DOHH2 (cell line): ENCODE results near the gene CUTC.

Source experiments
- H3F3A ChIP-seq: fragments of 200-600 bp; sonication (generic), shearing (Covaris generic); 2 replicates; pipeline ENCODE4 v1.6.0; 2016; ENCODE audit warnings: antibody characterized with exemption, mild to moderate bottlenecking; ENCODE audit not compliant: control insufficient read depth, insufficient read depth
- H3K27ac ChIP-seq: fragments of 200-600 bp; sonication (generic); 2 replicates; pipeline ENCODE4 v1.5.1; 2014; ENCODE audit warnings: low read depth, mild to moderate bottlenecking, low read length, moderate library complexity
- H3K27me3 ChIP-seq: fragments of 200-600 bp; sonication (generic); 2 replicates; pipeline ENCODE4 v1.6.1; 2014; ENCODE audit warnings: mild to moderate bottlenecking, low read length, mixed read lengths; ENCODE audit not compliant: control insufficient read depth
- H3K36me3 ChIP-seq: fragments of 200-600 bp; sonication (generic); 2 replicates; pipeline ENCODE4 v1.6.1; 2014; ENCODE audit warnings: mild to moderate bottlenecking, low read length, moderate library complexity, mixed read lengths; ENCODE audit not compliant: control insufficient read depth
- H3K4me1 ChIP-seq: fragments of 200-600 bp; sonication (generic); 2 replicates; pipeline ENCODE4 v1.6.1; 2014; ENCODE audit warnings: mild to moderate bottlenecking, low read length, mixed read lengths; ENCODE audit not compliant: control insufficient read depth
- H3K4me2 ChIP-seq: fragments of 200-600 bp; sonication (generic); 2 replicates; pipeline ENCODE4 v1.6.0; 2014; ENCODE audit warnings: mild to moderate bottlenecking, low read length, moderate library complexity
- H3K4me3 ChIP-seq: fragments of 200-600 bp; sonication (generic); 2 replicates; pipeline ENCODE4 v1.5.1; 2014; ENCODE audit warnings: mild to moderate bottlenecking, low read length, mixed read lengths
- H3K79me2 ChIP-seq: fragments of 200-600 bp; sonication (generic); 2 replicates; pipeline ENCODE4 v1.6.1; 2014; ENCODE audit warnings: mild to moderate bottlenecking, low read length, mixed read lengths; ENCODE audit not compliant: control insufficient read depth
- H3K9me2 ChIP-seq: fragments of 200-600 bp; sonication (generic); replicated peaks from 2 replicates; pipeline ENCODE4 v1.6.1; 2014; ENCODE audit warnings: mild to moderate bottlenecking, low read length, mixed read lengths; ENCODE audit not compliant: control insufficient read depth
- H3K9me3 ChIP-seq: fragments of 200-600 bp; sonication (generic); 2 replicates; pipeline ENCODE4 v1.6.1; 2014; ENCODE audit warnings: antibody characterized with exemption, low read length, mixed read lengths; ENCODE audit not compliant: control insufficient read depth, insufficient read depth
- H4K20me1 ChIP-seq: fragments of 200-600 bp; sonication (generic); 2 replicates; pipeline ENCODE4 v1.6.0; 2014; ENCODE audit warnings: low read depth, mild to moderate bottlenecking, antibody characterized with exemption, low read length, moderate library complexity; ENCODE audit not compliant: control insufficient read depth, insufficient read depth
- EZH2phosphoT487 ChIP-seq: fragments of 200-600 bp; sonication (generic); IDR thresholded peaks from 2 replicates; pipeline ENCODE4 v1.6.1; 2017; ENCODE audit warnings: borderline replicate concordance, mild to moderate bottlenecking, antibody characterized with exemption, low read length, moderate library complexity, mixed read lengths
- TF ChIP-seq, protein P1 (sequence below): fragments of 200-600 bp; sonication (generic); IDR thresholded peaks from one replicate; pipeline ENCODE4 v1.5.1; 2014; ENCODE audit warnings: antibody characterized with exemption, mild to moderate bottlenecking, low read depth, low read length; ENCODE audit not compliant: poor library complexity, severe bottlenecking

CUTC gene

DNA sequence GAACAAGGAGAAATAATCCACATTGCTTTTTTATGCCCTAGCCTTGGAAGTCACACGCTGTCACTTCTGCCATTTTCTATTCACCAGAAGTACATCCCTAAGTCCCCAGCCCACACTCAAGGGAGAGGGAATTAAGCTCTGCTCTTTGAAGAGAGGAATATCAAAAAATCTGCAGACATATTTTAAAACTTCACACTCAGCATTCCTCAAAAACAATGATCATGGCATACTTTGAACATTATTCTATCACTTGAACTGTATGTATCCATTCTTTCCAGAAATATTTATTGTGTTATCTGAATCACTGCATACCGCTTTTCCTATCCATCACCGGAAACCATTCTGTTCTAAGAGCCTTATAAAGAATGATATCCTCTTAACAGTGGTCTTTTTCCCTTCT lies 59.8 kb downstream of the CUTC start:
- Histone ChIP-seq H4K20me1 (no peaks in the 10 kb centered on the region), H3K79me2 (no peaks in the 10 kb centered on the region), H3K9me3 (no peaks in the 10 kb centered on the region), H3K27ac (no peak overlapping the region), H3K9me2 (no peaks in the 10 kb centered on the region), H3K36me3 (no peaks in the 10 kb centered on the region), H3F3A (no peaks in the 10 kb centered on the region), H3K4me3 (no peak overlapping the region), H3K27me3 (peaks cover 4% of the 10 kb centered on the region), H3K4me1 (no peaks in the 10 kb centered on the region), H3K4me2 (no peak overlapping the region)
- TF ChIP-seq EZH2phosphoT487 = no peak
- TF ChIP-seq, protein P1, sequence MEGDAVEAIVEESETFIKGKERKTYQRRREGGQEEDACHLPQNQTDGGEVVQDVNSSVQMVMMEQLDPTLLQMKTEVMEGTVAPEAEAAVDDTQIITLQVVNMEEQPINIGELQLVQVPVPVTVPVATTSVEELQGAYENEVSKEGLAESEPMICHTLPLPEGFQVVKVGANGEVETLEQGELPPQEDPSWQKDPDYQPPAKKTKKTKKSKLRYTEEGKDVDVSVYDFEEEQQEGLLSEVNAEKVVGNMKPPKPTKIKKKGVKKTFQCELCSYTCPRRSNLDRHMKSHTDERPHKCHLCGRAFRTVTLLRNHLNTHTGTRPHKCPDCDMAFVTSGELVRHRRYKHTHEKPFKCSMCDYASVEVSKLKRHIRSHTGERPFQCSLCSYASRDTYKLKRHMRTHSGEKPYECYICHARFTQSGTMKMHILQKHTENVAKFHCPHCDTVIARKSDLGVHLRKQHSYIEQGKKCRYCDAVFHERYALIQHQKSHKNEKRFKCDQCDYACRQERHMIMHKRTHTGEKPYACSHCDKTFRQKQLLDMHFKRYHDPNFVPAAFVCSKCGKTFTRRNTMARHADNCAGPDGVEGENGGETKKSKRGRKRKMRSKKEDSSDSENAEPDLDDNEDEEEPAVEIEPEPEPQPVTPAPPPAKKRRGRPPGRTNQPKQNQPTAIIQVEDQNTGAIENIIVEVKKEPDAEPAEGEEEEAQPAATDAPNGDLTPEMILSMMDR = no peak

DNA sequence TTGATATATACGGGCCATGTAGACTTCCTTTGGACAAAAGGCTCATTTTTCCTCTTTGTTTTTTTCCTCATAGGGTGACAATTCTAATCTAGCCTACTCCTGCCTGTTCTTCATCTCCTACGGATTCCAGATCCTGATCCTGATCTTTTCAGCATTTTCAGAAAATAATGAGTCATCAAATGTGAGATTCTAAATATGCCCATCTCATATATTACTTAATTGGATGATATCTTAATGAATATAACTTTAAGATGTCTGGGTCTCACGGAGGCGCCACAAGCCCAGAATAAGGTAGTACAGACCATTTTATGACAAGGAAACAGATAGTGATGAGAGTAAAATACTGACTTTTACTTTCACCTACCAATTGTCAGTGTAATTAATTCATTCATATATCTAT lies 61.8 kb downstream of the CUTC start:
- Histone ChIP-seq H3K4me3 (no peak overlapping the region), H4K20me1 (no peaks in the 10 kb centered on the region), H3K4me2 (no peak overlapping the region), H3K4me1 (no peaks in the 10 kb centered on the region), H3K27me3 (peaks cover 4% of the 10 kb centered on the region), H3K27ac (no peak overlapping the region), H3K79me2 (no peaks in the 10 kb centered on the region), H3K9me3 (no peaks in the 10 kb centered on the region), H3K36me3 (no peaks in the 10 kb centered on the region), H3K9me2 (no peaks in the 10 kb centered on the region), H3F3A (no peaks in the 10 kb centered on the region)
- TF ChIP-seq EZH2phosphoT487 = no peak
- TF ChIP-seq, protein P1 = no peak

GRCh38 chr10:99796928-99797327 lies 64.9 kb downstream of the CUTC start:
- Histone ChIP-seq H3K9me2 (no peaks in the 10 kb centered on the region), H3K36me3 (no peaks in the 10 kb centered on the region), H3F3A (no peaks in the 10 kb centered on the region), H3K4me1 (no peaks in the 10 kb centered on the region), H3K27me3 (no peaks in the 10 kb centered on the region; the same call in 1 of the 2 replicates), H3K4me2 (no peak overlapping the region), H3K4me3 (no peak overlapping the region), H4K20me1 (no peaks in the 10 kb centered on the region), H3K27ac (no peak overlapping the region), H3K9me3 (no peaks in the 10 kb centered on the region), H3K79me2 (no peaks in the 10 kb centered on the region)
- TF ChIP-seq, protein P1 = no peak
- no peak for TF ChIP-seq EZH2phosphoT487

DNA sequence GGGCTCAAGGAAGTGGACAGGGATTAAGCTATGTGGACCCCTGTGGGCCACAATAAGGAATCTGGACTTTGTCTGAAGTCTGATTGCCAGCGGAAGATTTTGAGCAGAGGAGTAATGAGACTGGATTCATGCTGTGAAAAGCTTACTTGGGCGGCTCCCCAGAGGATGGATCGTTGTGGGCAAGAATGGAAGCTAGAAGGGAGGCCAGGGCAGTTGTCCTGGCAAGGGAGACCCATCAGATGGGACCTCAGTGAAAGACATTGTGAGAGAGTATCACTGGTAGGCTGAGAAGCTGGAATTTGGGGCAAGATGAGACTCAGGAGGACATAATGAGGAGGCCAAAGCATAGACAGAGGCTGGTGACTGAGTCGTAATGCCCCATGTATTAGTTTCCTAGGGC lies 66.0 kb downstream of the CUTC start:
- no peak overlapping the region for H3K4me2 ChIP-seq
- no peak overlapping the region for H3K27ac ChIP-seq
- no peaks in the 10 kb centered on the region for H3F3A ChIP-seq
- no peak overlapping the region for H3K4me3 ChIP-seq
- no peaks in the 10 kb centered on the region for H3K4me1 ChIP-seq
- TF ChIP-seq, protein P1 = no peak
- TF ChIP-seq EZH2phosphoT487 = no peak
- no peaks in the 10 kb centered on the region for H4K20me1 ChIP-seq
- H3K27me3 ChIP-seq = peaks cover 5% of the 10 kb centered on the region; the same call in 1 of the 2 replicates
- no peaks in the 10 kb centered on the region for H3K9me3 ChIP-seq
- no peaks in the 10 kb centered on the region for H3K36me3 ChIP-seq
- no peaks in the 10 kb centered on the region for H3K79me2 ChIP-seq
- no peaks in the 10 kb centered on the region for H3K9me2 ChIP-seq
